Common myeloid progenitor, CD34-positive (primary cell): Measurements from ENCODE around the gene CELF2.
"Not testable (repeated sequence)": the region's sequence is repeated elsewhere in the genome, so short reads cannot be mapped to it uniquely, and the experiment has no call there.

ENCODE experiments used
- CTCF ChIA-PET: fragments of 350-600 bp; sonication (Branson Sonifier 250); formaldehyde crosslinking; loops from one replicate; lab custom pipeline; 2021; ENCODE audit warnings: antibody characterized with exemption; lab: Charles Lee
- POLR2A ChIA-PET: fragments of 350-600 bp; sonication (Branson Sonifier 250); formaldehyde crosslinking; loops from one replicate; lab custom pipeline; 2021; ENCODE audit warnings: antibody characterized with exemption; lab: Charles Lee
- DNase-seq, 3 donors: peaks; one replicate each; pipeline versions ENCODE4 v3.0.0 to v3.0.0-alpha.2; 2013
- H3K27ac ChIP-seq, 2 experiments: 1 replicate in 1 of 2; 2 replicates in 1 of 2; pipeline ENCODE4 v1.7.0; 2013; ENCODE audit warnings: inconsistent platforms in 2 of 2, low read length in 2 of 2, mild to moderate bottlenecking in 2 of 2, low read depth in 1 of 2, moderate library complexity in 1 of 2; ENCODE audit not compliant: severe bottlenecking in 2 of 2, insufficient read depth in 1 of 2, poor library complexity in 1 of 2
- H3K27me3 ChIP-seq, 5 experiments: replicated peaks in 2 of 5; 1 replicate in 3 of 5; 2 replicates in 2 of 5; pipeline versions ENCODE4 v1.6.1 to v1.7.0; 2013; ENCODE audit warnings: low read length in 4 of 5, mild to moderate bottlenecking in 2 of 5, moderate library complexity in 2 of 5, inconsistent platforms in 1 of 5; ENCODE audit not compliant: insufficient read depth in 5 of 5, control insufficient read depth in 4 of 5
- H3K36me3 ChIP-seq, 4 experiments: 1 replicate in 2 of 4; 2 replicates in 2 of 4; pipeline versions ENCODE4 v1.6.1 to v1.7.0; 2013; ENCODE audit warnings: low read length in 3 of 4, control low read depth in 1 of 4, mild to moderate bottlenecking in 1 of 4; ENCODE audit not compliant: control insufficient read depth in 4 of 4, insufficient read depth in 4 of 4
- H3K4me1 ChIP-seq, 4 experiments: 1 replicate in 3 of 4; 2 replicates in 1 of 4; pipeline versions ENCODE4 v1.6.1 to v1.7.1; 2013; ENCODE audit warnings: low read length in 3 of 4, mild to moderate bottlenecking in 3 of 4, control low read depth in 1 of 4, inconsistent platforms in 1 of 4, moderate library complexity in 1 of 4; ENCODE audit not compliant: control insufficient read depth in 4 of 4, insufficient read depth in 4 of 4; ENCODE audit errors: control extremely low read depth in 1 of 4
- H3K4me3 ChIP-seq, 7 experiments: 1 replicate in 4 of 7; 2 replicates in 3 of 7; pipeline versions ENCODE4 v1.5.1 to v1.7.0; 2013; ENCODE audit warnings: mild to moderate bottlenecking in 7 of 7, low read length in 6 of 7, moderate library complexity in 6 of 7, inconsistent platforms in 2 of 7, low read depth in 2 of 7, control low read depth in 1 of 7; ENCODE audit not compliant: insufficient read depth in 4 of 7, control insufficient read depth in 1 of 7; ENCODE audit errors: extremely low read depth in 1 of 7
- H3K9me3 ChIP-seq, 5 experiments: 1 replicate in 4 of 5; 2 replicates in 1 of 5; pipeline versions ENCODE4 v1.6.1 to v1.7.1; 2013; ENCODE audit warnings: low read length in 4 of 5, mild to moderate bottlenecking in 2 of 5, inconsistent platforms in 1 of 5, low read depth in 1 of 5, moderate library complexity in 1 of 5; ENCODE audit not compliant: control insufficient read depth in 4 of 5, insufficient read depth in 2 of 5; ENCODE audit errors: control extremely low read depth in 1 of 5
- WGBS: methylation state at CpG from one replicate; pipeline ENCODE4 v1.1.5; 2013; ENCODE audit not compliant: insufficient coverage; 5-methylcytosine and 5-hydroxymethylcytosine counted together

CELF2 gene

DNA sequence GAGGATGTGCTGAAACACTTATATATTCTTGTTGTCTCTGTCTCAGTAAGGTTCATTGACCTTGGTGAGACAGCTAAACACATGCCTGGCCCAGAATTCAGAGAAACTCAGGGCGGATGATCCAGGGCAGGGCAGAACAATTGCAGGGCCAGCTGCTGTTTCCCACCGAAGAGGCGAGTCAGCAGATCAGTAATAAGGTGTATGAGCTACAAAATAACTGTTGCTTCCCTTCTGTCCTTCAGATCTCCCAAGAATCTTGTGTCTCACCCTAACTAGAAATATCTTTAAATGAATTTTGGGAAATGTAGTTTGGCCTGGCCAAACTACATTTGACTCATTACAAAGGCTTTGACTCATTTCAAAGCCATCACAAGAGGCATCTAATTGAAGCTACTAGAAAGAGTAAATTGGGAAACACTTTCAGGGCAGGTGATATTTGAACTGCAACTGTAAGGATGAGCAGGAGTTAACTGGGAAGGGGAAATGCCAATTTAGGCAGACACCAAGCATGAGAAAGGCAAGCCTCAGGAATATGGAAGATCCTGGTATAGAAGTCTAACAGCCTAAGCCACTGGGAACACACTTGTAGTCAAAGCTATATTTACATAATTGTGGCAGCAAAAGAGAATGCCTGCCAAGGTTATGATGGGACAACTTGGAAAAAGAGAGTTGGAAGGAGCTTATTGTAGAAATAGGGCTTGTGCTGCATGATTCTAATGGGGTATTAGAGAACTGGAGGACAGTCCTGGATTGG lies 24.5 kb upstream of the CELF2 start:
- Histone ChIP-seq H3K27ac (no peak overlapping the region), H3K27me3 (no peaks in the 10 kb centered on the region), H3K9me3 (peaks cover 0 to 3% (median 1%) of the 10 kb centered on the region in 5 experiments), H3K36me3 (no peaks in the 10 kb centered on the region), H3K4me1 (peaks cover 0 to 5% (median 2%) of the 10 kb centered on the region in 4 experiments), H3K4me3 (no peak overlapping the region)
- 100% methylated on average over 3 of the region's 3 CpGs for WGBS
- no peak for DNase-seq
- ChIA-PET CTCF (no interaction called here), POLR2A (no interaction called here)

DNA sequence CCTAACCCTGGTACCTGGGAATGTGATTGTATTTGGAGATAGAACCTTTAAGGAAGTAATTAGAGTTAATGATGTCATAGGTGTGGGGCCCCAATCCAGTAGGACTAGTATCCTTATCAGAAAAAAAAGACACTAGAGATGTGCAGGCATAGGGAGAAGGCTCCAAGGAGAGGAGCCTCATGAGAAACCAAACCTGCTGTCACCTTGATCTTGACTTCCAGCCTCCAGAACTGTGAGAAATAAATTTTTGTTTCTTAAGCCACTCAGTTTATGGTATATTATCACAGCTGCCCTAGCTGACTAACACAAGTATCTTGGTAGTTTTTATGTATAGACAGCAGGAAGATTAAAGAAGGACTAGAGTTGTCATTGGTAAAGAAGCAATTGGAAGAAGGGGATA lies 23.9 kb upstream of the CELF2 start:
- CTCF ChIA-PET = no interaction called here
- POLR2A ChIA-PET = no interaction called here
- Histone ChIP-seq H3K4me3 (no peak overlapping the region), H3K27me3 (no peaks in the 10 kb centered on the region), H3K9me3 (peaks cover 0 to 3% (median 1%) of the 10 kb centered on the region in 5 experiments), H3K27ac (no peak overlapping the region), H3K4me1 (peaks cover 0 to 5% (median 2%) of the 10 kb centered on the region in 4 experiments), H3K36me3 (no peaks in the 10 kb centered on the region)
- no peak for DNase-seq

DNA sequence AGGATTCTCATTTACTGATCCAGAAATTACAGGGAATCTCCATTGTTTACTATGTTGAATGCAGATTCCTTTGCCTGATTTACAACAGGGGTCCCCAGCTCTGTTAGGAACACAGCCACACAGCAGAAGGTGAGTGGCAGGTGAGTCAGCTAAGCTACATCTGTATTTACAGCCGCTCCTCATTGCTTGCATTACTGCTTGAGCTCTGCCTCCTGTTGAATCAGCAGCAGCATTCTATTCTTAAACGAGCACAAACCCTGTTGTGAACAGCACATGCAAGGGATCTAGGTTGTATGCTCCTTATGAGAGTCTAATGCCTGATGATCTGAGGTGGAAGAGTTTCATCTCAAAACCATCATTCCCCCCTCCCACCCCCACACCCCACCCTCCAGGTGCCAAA lies 23.3 kb upstream of the CELF2 start:
- no peak overlapping the region for H3K4me3 ChIP-seq
- no peaks in the 10 kb centered on the region for H3K36me3 ChIP-seq
- H3K9me3 ChIP-seq = peaks cover 0 to 3% (median 1%) of the 10 kb centered on the region in 5 experiments
- peaks cover 0 to 5% (median 2%) of the 10 kb centered on the region in 4 experiments for H3K4me1 ChIP-seq
- no peak overlapping the region for H3K27ac ChIP-seq
- WGBS = 100% methylated on average over 1 of the region's 2 CpGs
- POLR2A ChIA-PET = no interaction called here
- CTCF ChIA-PET = interaction anchor here (0.5 kb wide), 1 partner anchor 69 kb away, joined by 4 read pairs; no protein-coding TSS in a partner anchor
- no peak for DNase-seq
- H3K27me3 ChIP-seq = no peaks in the 10 kb centered on the region

DNA sequence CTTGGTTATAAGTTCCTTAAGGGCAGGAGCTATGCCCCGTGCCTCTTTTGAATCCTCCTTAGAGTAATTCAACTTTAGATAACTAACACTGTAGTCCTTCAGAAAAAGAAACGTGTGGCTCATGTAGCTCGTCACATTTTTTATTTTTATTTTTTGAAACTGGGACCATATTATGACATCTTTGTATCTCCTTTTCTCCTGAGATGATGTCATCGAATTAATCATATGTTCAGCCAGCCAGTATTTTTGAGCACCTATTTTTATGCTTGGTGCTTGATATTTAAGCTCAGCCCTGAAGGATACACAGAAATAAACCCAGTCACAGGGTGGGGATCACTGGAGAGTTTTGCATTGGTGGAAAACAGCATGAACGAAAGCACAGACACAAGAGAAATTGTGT lies 22.6 kb upstream of the CELF2 start:
- POLR2A ChIA-PET = no interaction called here
- no peak for DNase-seq
- Histone ChIP-seq H3K27me3 (no peaks in the 10 kb centered on the region), H3K4me3 (no peak overlapping the region), H3K4me1 (peaks cover 0 to 5% (median 2%) of the 10 kb centered on the region in 4 experiments), H3K27ac (no peak overlapping the region), H3K9me3 (peaks cover 0 to 3% (median 1%) of the 10 kb centered on the region in 5 experiments), H3K36me3 (no peaks in the 10 kb centered on the region)
- WGBS = 100% methylated on average over 4 of the region's 5 CpGs
- CTCF ChIA-PET = interaction anchor here (0.5 to 0.7 kb wide), 2 partner anchors 70 to 172 kb away, joined by 3 to 4 read pairs; no protein-coding TSS in a partner anchor

DNA sequence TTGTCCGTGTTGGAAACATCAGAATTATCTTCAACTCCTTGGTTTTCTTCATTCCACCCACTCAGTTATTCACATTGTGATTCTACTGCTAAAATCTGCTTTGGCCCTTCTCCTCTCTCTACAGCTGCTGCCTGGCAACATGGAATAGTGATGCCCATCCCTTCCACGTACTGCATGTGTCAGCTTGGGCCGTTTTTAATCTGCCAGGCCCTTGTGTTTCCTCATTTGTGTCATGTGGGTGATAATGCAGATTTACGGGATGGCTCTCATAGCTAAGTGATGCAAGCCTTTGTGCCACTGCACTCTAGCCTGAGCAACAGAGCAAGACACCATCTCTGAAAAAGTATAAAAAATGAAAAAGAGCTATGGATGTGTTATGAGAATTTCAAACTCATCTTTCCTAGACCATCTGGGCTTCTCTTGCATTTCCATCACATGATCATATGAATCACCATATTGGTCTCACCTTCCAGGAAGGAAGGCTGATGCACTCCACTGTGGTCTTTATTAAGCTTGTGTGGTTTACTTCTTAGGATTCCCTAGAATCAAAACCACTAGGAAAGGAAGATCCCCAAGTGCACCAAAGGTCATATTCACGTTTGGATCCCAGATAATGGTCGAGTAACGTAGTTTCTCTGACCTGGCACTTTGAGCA lies 20.6 kb upstream of the CELF2 start:
- H3K9me3 ChIP-seq = peaks cover 0 to 3% (median 1%) of the 10 kb centered on the region in 5 experiments
- no peak overlapping the region for H3K4me3 ChIP-seq
- ChIA-PET CTCF (no interaction called here), POLR2A (no interaction called here)
- H3K27me3 ChIP-seq = no peaks in the 10 kb centered on the region
- peak; percentile 31 to 85 (median 68) for DNase-seq
- 86% methylated on average over 7 of the region's 7 CpGs for WGBS
- no peaks in the 10 kb centered on the region for H3K4me1 ChIP-seq
- H3K27ac ChIP-seq = peak overlapping the region in 1 of 2 experiments; percentile 1
- no peaks in the 10 kb centered on the region for H3K36me3 ChIP-seq

DNA sequence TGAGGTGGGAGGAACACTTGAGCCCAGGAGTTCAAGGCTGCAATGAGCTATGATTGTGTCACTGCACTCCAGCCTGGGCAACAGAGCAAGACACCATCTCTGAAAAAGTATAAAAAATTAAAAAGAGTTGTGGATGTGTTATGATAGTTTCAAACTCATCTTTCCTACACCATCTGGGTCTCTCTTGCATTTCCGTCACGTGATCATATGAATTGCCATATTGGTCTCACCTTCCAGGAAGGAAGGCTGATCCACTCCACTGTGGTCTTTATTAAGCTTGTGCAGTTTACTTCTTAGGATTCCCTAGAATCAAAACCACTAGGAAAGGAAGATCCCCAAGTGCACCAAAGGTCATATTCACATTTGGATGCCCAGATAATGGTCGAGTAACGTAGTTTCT lies 18.2 kb upstream of the CELF2 start:
- 95% methylated on average over 4 of the region's 4 CpGs for WGBS
- H3K4me1 ChIP-seq, CTCF ChIA-PET, DNase-seq, H3K27ac ChIP-seq, H3K4me3 ChIP-seq, H3K36me3 ChIP-seq, H3K9me3 ChIP-seq, H3K27me3 ChIP-seq, POLR2A ChIA-PET: not testable (repeated sequence)

DNA sequence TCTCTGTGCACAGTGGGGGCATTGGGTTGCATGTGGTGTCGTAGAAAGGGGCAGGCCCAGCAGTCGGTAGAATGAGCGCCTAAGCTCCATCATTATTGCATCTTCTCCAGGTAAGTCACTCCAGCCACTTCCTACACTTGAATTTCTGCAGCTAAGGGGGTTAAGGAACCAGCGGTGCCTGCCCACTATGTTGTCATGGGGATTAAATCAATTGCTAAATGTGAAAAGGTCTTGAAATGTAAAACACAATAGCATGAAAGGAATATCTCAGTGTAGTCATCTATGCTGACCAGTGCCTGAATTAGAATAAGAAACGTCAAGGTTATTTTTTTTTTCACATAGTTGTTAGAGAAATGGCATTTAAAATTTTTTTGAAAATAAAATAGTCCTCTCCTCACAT lies 15.2 kb upstream of the CELF2 start:
- no peaks in the 10 kb centered on the region for H3K9me3 ChIP-seq
- no peak for DNase-seq
- H3K27ac ChIP-seq = no peak overlapping the region
- 100% methylated on average over 3 of the region's 5 CpGs for WGBS
- H3K4me1 ChIP-seq = no peaks in the 10 kb centered on the region
- ChIA-PET POLR2A (no interaction called here), CTCF (no interaction called here)
- H3K4me3 ChIP-seq = no peak overlapping the region
- H3K36me3 ChIP-seq = no peaks in the 10 kb centered on the region
- H3K27me3 ChIP-seq = peaks cover 0 to 6% (median 2%) of the 10 kb centered on the region in 5 experiments
